HG03342 (cell line): ENCODE data around the gene CYP1A1.
"Not testable (repeated sequence)": the region's sequence is repeated elsewhere in the genome, so short reads cannot be mapped to it uniquely, and the experiment has no call there.

Experiments
- ATAC-seq: cut with Tn5 transposase; IDR thresholded peaks from one replicate; pipeline ENCODE4 v1.9.1; 2021; ENCODE audit warnings: mild to moderate bottlenecking, moderate library complexity; ENCODE audit not compliant: unreplicated experiment

Gene CYP1A1

DNA sequence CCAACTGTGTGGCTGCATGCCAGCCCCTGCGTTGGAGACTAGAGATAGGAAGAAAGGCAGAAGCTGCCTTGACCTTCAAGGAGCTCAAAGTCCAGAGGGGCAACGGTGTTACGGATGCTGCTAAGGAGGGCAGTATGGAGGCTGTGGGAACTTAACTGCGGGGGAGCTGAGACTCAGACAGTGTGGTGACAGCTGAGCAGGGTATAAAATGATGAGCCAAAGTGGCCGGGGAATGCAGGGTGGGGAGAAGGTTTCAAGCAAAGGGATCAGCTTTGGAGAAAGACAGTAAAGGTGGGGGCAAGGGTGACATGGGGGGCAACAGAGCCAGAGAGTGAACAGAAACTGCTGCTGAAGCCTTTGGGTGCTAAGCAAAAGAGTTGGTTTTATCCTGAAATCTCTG, 17.1 kb upstream of the CYP1A1 start:
- no peak for ATAC-seq

DNA sequence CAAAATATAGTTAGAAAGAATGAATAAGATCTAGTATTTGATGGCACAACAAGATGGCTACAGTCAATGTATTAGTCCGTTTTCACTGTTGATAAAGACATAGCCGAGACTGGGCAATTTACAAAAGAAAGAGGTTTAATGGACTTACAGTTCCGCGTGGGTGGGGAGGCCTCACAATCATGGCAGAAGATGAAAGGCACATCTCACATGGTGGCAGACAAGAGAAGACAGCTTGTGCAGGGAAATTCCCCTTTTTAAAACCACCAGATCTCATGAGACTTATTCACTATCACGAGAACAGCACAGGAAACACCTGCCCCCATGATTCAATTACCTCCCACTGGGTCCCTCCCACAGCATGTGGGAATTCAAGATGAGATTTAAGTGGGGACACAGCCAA, 12.9 kb upstream of the CYP1A1 start:
- ATAC-seq = not testable (repeated sequence)

DNA sequence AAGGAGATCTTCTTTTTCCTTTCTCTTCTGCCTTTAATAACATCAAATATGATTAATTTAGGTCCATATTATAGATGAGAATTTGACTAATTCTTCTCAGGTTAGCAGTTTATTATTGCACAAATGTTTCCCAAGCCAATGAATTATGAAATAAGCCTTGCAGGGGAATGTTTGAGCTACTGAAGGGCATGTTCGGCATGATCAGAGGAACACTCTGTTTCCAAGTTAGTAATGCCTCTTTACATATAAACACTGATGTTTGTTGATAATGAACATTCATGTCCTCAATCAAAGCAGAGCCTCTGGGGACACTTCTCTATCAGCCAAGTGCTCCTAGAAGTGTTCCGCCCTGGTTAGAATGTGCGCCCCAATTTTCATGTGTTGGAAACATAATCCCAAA, 10.0 kb upstream of the CYP1A1 start:
- no peak for ATAC-seq

DNA sequence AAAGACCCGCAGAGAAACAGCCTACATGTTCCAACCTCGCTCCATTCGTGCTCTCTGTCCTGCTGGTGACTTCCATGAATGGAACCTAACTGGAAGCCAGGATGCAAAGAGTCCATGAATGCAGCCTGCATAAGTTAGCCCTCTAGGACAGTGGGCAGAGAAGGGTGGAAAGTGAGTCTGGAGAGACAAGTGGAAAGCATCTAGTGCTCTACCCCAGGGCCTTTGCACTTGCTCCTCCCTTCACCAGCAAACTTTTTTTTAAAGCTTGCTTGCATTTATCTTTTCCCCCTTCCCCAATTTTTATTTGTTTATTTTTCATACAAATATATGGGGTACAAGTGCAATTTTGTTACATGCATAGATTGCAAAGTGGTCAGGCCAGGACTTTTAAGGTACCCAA, 7.9 kb upstream of the CYP1A1 start:
- no peak for ATAC-seq

DNA sequence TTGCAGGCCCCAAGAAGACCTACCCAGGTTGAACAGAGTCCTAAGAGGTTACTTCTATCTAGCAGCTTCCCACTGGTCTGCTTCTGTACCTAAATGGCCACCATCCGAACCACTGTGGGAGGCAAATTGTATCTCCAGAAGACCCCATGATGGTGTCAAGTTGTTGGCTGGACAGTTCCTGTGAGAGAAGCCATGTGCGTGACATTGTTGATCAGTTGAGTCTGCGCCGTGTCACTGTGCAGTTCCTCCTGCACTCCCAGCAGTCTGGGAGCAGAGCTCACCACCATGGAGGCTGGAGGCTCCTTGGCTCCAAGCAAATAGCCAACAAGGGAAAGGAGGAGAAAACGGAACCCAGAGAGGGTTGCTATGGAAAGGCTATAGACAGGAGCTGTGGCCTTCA, 7.5 kb upstream of the CYP1A1 start:
- no peak for ATAC-seq

DNA sequence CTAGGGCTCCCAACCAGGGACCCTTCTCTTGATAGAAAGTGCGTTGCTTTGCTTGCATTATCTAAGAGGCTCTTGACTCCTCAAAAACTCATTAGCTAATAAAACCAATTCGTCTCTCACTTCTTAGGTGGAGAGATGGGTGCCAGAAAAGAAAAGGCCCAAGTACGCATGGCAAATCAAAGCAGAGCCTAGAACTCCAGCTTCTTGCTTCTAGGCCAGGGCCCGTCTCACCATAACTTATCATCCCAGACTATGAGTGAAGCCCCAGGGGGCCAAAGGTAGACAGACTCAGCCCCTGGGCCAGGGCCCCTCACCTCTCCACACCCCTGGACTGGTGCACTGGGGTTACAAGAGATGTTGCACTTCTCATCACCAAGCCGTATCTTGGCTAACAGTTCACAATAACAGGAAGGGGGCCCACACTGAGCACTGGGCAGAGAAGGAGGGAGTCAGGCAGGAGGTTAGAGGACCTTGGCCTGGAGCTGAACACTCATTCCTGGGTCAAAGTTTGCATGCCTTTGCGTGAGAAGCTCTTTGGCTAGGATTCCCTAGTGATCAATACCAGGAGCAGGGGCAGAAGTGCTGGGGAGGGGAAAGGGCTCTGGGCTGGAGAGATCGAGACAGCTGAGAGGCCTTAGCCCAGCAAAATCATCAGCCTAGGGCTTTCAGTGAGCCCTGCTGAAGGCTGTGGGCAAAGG, 5.4 kb upstream of the CYP1A1 start:
- ATAC-seq = no peak

DNA sequence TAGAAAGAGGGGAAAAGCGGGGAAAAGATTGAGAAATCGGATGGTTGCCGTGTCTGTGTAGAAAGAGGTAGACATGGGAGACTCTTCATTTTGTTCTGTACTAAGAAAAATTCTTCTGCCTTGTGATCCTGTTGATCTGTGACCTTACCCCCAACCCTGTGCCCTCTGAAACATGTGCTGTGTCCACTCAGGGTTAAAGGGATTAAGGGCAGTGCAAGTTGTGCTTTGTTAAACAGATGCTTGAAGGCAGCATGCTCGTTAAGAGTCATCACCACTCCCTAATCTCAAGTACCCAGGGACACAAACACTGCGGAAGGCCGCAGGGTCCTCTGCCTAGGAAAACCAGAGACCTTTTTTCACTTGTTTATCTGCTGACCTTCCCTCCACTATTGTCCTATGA, 4.0 kb upstream of the CYP1A1 start:
- ATAC-seq = not testable (repeated sequence)

DNA sequence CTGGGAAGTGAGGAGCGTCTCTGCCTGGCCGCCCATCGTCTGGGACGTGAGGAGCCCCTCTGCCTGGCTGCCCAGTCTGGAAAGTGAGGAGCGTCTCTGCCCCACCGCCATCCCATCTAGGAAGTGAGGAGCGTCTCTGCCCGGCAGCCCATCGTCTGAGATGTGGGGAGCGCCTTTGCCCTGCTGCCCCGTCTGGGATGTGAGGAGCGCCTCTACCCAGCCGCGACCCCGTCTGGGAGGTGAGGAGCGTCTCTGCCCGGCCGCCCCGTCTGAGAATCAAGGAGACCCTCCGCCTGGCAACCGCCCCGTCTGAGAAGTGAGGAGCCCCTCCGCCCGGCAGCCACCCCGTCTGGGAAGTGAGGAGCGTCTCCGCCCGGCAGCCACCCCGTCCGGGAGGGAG, 3.4 kb upstream of the CYP1A1 start:
- not testable (repeated sequence) for ATAC-seq

DNA sequence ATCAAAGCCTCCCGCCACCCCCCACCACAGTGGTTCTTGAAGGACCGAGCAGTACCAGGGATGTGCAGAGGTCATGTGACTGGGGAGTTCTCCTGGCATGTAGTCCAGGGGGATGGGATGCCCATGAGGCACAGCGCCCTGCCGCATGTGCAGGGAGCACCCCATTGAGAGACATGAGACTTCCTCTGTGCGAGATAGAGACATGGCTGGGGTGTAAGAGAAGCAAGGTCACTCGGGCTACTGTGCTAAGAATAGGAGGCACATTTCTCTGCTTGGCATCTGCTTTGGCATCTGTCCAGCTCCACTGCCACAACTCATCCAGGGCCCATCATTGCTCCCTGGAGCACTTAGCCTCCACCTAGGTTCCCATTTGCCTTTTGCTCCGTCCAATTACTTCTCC, 2.4 kb upstream of the CYP1A1 start:
- no peak for ATAC-seq

DNA sequence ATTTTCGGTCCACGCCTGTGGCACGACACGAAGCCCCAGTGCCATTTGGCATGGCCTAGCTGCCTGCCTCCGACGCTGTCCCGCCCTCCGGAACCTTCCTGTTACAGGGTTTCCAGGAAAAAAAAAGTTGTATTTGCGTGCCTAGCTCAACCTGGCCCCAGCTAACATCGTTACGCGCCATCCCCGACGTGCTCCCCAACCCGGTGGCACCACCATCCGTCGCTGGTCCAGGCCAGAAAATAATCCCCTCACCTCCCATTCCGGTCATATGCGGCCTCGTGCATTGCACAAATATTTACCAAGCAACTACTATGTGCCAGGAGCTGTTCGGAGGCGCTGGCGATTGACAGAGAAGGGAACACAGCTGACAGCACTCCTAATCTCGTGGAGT, 1.4 kb upstream of the CYP1A1 start:
- ATAC-seq = no peak

DNA sequence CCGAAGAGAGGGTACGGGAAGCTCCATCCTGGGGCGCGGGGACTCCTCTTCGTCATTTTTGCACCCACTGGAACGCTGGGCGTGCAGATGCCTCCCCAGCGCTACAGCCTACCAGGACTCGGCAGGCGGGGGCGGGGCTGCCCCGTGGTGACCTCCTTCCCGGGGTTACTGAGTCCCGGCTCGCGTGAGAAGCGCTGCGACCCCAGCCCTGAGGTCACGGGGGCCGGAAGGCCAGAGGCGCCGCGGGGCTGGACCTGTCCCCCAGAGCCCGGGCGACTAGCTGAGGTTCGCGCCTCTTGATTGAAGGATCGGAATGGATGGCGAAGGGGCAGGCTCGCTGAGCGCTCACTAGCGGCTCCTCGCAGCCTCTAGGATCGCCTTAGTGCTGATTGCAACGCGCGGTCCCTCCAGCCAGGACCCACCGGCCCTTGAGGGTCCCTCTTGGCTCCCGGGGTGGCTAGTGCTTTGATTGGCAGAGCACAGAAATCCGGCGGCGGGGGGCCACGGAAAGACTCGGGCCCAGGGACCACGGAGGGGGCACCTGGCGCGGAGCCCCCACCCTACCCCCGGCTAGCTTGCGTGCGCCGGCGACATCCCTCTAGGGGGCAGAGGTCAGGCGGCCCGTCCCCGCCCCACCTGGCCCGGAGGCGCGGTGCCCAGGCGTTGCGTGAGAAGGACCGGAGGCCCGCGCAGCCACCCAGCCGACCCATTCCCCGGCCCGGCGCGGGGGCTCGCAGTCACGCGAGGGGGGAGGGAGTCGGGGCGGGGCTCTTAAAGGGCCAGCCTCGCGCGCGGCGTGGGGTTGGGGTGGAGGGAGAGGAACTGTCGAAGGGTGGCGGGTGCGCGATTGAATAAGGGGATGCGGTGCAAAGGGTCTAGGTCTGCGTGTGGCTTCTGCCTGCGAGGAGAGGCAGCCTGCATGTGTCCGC, 781 bp upstream of the CYP1A1 start:
- ATAC-seq = peak; percentile 42

DNA sequence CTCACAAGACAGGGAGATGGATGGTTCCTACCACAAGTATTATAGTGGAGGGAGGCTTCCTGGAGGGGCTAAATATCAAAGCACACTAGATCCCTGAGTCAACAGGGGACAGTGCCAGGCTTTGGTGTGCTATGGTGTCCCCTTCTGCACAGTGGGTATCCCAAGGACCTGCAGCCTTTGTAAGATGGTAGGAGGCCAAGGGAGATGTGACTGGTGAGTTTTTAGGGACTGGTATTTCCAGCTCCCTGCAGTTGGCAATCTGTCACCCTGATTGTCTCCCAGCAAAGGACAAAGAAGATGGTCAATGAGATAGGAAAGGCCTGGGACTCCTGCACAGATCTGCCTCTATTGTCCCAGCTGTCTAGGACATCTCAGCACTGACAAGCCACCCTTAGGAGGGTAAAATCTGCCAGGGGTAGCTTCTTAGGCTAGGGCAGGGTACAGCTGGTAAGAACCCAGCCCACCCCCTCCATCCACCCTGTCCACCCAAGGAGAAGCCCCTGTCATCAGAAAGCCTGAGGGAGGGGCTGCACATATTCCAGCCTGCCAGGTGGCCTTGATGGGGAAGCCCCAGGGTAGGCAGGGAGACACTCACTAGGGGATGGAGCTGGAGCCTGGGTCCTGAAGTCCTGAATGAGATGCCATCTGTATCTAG, 631 bp downstream of the CYP1A1 start:
- ATAC-seq = no peak

DNA sequence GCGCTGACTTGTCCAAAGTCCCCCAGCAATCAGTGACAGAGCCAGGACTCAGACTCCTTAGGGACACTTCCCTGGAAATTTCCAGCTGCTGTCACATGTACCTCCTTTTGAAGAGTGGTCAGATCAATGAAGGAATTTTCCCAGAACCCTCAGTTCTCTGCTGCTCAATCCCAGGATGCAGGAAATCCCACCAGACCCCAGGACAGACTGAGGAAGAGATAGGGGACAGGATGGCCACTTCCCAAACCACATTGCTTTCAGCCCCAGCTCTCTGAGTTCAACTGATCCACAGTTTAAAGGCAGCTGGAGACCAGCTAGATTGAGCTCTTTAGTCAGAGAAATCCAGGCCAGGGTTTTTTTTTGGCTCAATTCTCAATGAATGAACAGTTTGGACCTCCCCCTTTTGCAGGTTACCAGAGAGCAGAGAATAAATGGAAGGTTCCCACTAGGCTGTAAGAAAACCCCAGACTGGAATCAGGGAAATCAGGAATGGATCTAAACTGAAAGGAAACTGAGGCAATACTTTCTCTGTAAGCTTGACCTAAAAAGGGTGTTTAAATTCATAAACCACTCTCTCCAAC, 1.5 kb downstream of the CYP1A1 start:
- ATAC-seq = no peak

DNA sequence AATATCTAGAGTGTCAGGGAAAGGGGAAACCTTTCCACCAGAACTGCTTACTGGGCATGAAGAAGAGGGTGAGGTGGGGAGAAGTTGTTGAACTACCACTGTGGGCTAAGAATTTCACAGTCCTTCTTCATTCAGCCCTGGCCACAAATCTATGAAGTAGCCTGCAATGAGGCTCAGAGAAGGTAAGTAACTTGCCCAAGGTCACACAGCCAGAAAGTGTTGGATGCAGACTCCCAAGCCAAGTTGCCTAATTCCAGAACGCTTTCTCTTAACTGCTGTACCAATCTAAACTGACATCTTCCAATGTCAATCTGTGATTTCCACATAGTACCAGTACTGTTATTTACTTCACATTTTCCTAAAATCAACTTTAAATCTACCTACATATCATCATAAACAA, 2.1 kb downstream of the CYP1A1 start:
- no peak for ATAC-seq

DNA sequence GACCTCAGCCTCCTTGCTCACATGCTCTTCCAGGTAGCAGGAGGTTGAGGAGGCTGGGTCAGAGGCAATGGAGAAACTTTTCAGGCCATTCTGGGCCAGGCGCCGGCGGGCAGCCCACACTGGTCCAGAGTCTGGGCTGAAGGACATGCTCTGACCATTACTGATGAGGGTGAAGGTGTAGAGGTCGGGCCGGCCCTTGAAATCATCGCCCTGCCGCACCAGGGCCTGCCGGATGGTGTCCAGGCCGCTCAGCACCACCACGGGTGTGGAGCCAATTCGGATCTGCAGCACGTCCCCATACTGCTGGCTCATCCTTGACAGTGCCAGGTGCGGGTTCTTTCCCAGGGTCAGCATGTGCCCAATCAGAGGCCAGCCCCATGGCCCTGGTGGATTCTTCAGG, 2.7 kb downstream of the CYP1A1 start:
- ATAC-seq = no peak

DNA sequence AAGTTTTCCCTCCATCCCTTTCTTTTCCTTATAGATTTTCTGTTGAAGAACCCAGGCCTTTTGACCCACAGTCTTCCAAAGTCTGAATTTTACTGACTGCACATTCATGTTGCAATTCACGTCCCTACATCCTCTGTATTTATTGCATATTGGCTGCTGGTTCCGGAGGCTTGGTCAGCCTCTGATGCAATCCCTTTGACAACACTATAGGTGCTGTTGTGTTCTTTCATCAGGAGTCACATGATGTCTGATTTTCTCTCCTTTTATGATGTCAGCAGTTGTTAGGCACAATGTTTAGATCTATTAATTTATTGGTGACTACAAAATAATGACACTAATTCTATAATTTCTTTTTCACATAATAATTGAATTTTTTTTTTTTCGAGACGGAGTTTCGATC, 8.7 kb downstream of the CYP1A1 start:
- ATAC-seq = no peak

DNA sequence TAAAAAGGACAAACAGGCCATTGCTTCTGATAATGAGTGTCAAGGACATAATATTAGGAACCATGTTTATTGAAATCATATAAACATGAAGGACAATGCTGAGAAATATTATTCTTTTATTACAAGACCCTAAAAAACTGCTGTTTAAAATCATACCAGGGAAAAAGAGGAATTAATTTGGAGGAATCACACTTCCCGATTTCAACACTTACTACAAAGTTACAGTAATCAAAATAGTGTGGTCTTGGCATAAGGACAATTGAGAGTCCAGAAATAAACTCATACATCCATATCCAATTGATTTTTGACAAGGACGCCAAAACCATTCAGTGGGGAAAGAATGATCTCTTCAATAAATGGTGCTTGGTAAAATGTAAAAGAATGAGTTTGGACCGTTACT, 13.0 kb downstream of the CYP1A1 start:
- no peak for ATAC-seq

DNA sequence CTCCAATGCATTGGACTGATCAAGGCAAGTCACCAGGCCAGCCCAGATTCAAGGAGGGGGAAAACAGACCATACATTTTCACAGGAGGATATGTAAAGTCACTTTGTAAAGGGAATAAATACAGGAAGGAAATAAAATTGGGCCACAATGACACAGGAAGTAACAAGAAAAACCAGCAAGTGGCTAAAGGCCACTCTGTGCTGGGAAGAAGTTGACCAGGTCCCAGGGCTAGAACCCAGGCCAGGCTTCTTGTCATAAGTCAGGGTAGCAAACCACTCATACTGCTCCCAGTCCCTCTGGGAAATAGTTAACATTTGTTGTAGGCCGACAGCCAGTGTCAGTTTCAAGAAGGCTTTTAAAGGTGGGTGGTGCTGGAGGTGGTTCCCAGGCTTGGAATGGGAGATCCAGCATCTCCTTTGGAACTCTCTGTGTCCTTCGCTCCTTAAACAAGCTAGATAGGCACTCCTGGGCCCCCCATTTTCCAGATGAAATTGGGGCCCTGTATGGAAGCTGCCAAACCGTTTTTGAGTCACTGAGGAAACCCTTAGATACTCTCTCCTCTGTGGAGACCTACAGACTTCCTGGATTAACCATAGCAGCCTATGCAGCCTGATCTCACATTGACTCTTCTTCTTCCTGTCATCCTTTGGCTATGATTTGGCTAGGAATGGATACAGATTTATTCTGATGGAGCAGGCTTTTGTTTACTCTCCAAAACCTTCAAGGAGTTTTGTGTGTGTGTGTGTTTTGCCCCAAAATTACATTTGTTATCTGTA, 14.8 kb downstream of the CYP1A1 start:
- no peak for ATAC-seq

DNA sequence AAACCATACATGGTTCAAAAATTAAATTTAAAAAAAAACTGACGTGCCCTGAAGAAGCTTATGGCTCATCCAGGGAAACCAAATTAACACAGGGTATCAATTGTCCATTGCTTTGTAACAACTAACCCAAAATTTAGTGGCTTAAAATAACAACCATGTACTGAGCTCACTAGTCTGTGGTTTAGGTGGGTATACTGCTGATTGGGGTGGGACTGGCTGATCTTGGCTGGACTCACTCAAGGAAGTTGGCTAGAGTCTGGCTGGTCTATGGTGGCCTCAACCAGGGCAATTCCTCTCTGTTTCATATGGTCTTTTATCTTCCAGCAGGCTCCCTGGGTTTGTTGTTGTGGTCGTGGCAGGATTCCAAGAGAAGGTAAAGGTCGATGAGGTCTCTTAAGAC, 15.4 kb downstream of the CYP1A1 start:
- ATAC-seq = no peak

DNA sequence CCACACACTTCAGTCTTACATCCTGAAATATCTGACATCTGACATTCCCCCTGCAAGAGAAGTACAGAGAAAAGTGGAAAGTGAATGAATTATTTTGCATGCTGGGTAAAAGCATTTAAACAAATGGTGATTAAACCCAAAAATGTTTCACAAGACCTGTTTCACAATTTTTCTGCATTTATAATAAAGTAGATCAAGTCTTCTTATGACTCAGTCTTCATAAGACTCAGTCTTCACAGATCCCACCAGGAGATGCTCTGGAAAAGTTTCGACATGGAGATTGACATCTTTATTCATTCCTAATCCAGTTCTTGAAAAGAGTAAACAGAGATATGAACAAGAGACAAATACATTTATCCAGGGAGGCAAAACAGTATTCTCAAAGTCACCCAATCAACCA, 16.3 kb downstream of the CYP1A1 start:
- ATAC-seq = no peak

DNA sequence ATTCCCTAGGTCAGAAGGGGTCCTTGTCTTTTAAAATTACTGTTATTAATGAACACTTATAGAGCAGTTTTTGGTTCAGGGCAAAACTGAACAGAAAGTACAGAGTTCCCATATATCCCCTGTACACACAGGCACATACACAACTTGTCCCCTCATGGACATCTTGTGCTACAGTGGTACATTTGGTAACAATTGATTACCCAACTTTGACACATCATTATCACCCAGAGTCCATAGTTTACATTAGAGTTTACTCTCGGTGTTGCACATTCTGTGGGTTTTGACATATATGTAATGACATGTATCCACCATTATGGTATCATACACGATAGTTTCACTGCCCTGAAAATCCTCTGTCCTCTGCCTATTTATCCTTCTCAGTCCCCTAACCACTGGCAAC, 28.5 kb downstream of the CYP1A1 start:
- no peak for ATAC-seq
